Osteocyte (in vitro differentiated cells): Measurements from ENCODE around the gene KIAA1217. TPM values are rescaled to one million over a fixed set of nuclear protein-coding genes. Genes with fewer than 3 reads are reported as not detected.

Experiments used
- DNase-seq: peaks from one replicate; pipeline ENCODE4 v3.0.0; 2021; ENCODE audit warnings: mixed read lengths; ENCODE audit not compliant: unreplicated experiment; ENCODE audit errors: extremely low spot score
- H3K27ac Mint-ChIP-seq: one replicate; pipeline ENCODE4 v1.8.0; 2021; ENCODE audit warnings: mild to moderate bottlenecking, mixed read lengths; ENCODE audit not compliant: unreplicated experiment
- H3K27me3 Mint-ChIP-seq: one replicate; pipeline ENCODE4 v1.8.0; 2021; ENCODE audit warnings: mixed read lengths; ENCODE audit not compliant: unreplicated experiment
- H3K36me3 Mint-ChIP-seq: one replicate; pipeline ENCODE4 v1.8.0; 2021; ENCODE audit warnings: mixed read lengths; ENCODE audit not compliant: unreplicated experiment
- H3K4me1 Mint-ChIP-seq: one replicate; pipeline ENCODE4 v1.8.0; 2021; ENCODE audit warnings: mixed read lengths; ENCODE audit not compliant: unreplicated experiment
- H3K4me3 Mint-ChIP-seq: one replicate; pipeline ENCODE4 v1.8.0; 2021; ENCODE audit warnings: mild to moderate bottlenecking, moderate library complexity, mixed read lengths; ENCODE audit not compliant: unreplicated experiment
- H3K9me3 Mint-ChIP-seq: one replicate; pipeline ENCODE4 v1.8.0; 2021; ENCODE audit warnings: mixed read lengths; ENCODE audit not compliant: unreplicated experiment
- total RNA-seq: library from RNA; stranded (reverse); gene quantifications from 2 replicates; pipeline ENCODE4 v1.2.1, GENCODE V29; 2021
- TF ChIP-seq, protein P1 (sequence below): fragments of 200-600 bp; sonication (generic); IDR thresholded peaks from 2 replicates; pipeline ENCODE4 v1.5.0; 2021; ENCODE audit warnings: antibody characterized with exemption, mild to moderate bottlenecking, moderate library complexity

Gene KIAA1217
- total RNA-seq, 1 donor from 2014 or later = 2.8 TPM

DNA sequence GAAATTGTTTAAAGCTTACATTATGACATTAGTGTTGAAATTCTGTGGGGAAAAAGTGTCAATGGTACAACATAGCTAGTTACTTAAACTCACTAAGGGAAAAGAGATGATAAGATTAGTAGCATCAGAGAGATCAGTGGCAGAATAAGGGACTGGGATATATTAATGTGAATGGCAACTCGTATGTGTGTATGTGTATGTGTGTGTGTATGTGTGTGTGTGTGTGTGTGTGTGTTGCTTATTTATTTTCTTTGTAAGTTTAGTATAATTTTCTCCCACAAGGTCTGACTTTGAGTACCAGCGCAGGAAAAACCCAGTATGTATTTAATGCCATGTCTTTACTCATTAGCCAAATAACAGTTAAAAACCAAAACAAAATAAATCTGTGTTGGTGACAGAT, 258.7 kb downstream of the KIAA1217 start:
- Mint-ChIP-seq H3K4me1 (peaks cover 46% of the 10 kb centered on the region), H3K4me3 (peak overlapping the region; percentile 43), H3K27ac (no peak overlapping the region), H3K27me3 (no peaks in the 10 kb centered on the region), H3K9me3 (no peaks in the 10 kb centered on the region), H3K36me3 (no peaks in the 10 kb centered on the region)
- DNase-seq = no peak
- TF ChIP-seq, protein P1, sequence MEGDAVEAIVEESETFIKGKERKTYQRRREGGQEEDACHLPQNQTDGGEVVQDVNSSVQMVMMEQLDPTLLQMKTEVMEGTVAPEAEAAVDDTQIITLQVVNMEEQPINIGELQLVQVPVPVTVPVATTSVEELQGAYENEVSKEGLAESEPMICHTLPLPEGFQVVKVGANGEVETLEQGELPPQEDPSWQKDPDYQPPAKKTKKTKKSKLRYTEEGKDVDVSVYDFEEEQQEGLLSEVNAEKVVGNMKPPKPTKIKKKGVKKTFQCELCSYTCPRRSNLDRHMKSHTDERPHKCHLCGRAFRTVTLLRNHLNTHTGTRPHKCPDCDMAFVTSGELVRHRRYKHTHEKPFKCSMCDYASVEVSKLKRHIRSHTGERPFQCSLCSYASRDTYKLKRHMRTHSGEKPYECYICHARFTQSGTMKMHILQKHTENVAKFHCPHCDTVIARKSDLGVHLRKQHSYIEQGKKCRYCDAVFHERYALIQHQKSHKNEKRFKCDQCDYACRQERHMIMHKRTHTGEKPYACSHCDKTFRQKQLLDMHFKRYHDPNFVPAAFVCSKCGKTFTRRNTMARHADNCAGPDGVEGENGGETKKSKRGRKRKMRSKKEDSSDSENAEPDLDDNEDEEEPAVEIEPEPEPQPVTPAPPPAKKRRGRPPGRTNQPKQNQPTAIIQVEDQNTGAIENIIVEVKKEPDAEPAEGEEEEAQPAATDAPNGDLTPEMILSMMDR = no peak

DNA sequence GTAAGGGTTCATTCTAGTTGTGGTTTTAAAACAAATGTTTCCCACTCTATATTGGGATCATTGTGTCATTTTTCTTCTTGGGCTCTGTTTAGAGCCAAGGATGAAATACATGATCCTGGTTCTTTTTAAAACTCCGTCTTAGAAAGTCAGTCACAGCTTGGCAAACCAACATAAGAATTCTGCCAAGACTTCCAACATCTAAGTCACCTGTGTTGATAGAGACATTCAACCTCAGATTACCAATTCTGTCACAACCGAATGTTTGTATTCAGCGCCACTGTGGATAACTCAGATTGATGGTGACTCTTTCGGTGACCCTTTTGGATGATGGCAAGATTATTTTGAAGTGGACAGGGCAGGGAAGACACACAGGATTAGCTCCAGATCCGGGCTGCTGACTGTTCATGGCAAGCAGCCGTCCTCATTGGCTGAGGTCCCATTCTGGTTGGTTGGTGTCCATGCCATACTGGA, 259.4 kb downstream of the KIAA1217 start:
- Mint-ChIP-seq H3K4me1 (peaks cover 40% of the 10 kb centered on the region), H3K36me3 (no peaks in the 10 kb centered on the region), H3K9me3 (peaks cover 6% of the 10 kb centered on the region), H3K4me3 (no peak overlapping the region), H3K27me3 (no peaks in the 10 kb centered on the region), H3K27ac (no peak overlapping the region)
- TF ChIP-seq, protein P1 = no peak
- no peak for DNase-seq

DNA sequence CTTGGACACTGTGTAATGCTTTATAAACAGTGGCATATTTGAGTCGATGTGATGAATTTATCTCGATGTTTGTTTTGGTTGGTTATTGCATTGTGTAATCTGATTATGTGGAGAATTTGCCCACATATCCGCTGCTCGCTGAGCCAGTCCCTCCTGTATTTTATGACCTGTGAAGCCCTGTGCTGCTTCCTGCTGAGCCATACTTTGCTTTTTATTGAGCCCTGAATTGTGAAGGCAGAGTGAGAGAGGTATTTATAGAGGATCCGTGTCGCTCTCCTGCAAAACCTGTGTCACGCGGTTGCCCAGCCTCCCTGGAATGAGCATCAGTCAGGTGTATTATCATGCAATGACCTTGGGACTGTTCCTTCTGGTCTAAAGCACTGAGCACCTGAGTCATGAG, 261.1 kb downstream of the KIAA1217 start:
- H3K27ac Mint-ChIP-seq = no peak overlapping the region
- peaks cover 7% of the 10 kb centered on the region for H3K9me3 Mint-ChIP-seq
- TF ChIP-seq, protein P1 = no peak

DNA sequence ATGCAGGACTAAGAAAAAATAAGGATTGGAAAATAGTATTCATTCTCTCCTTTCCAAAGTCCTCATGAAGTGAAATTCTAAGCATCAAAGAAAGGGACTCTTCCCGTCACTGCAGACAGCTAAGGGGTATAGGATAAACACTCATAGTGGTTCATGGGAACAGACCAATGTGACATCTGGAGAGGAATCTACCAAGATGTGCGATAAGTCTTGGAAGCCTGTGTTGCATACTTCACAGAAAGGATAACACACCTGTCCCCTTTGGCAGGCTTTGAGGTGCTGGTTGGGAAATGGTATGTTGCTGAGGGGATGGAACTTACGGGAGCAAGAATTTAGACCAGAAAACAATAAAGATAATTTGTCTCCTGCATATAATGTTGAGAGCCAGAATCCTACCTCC, 266.7 kb downstream of the KIAA1217 start:
- TF ChIP-seq, protein P1 = no peak
- no peaks in the 10 kb centered on the region for H3K4me1 Mint-ChIP-seq
- no peaks in the 10 kb centered on the region for H3K27me3 Mint-ChIP-seq
- H3K36me3 Mint-ChIP-seq = peaks cover 8% of the 10 kb centered on the region
- peaks cover 13% of the 10 kb centered on the region for H3K9me3 Mint-ChIP-seq
- DNase-seq = no peak
- no peak overlapping the region for H3K4me3 Mint-ChIP-seq
- no peak overlapping the region for H3K27ac Mint-ChIP-seq

More for the DNA sequence above, 261.1 kb downstream of the KIAA1217 start:
- Mint-ChIP-seq H3K4me3 (no peak overlapping the region), H3K4me1 (peaks cover 23% of the 10 kb centered on the region), H3K36me3 (no peaks in the 10 kb centered on the region), H3K27me3 (no peaks in the 10 kb centered on the region)
- DNase-seq = no peak

DNA sequence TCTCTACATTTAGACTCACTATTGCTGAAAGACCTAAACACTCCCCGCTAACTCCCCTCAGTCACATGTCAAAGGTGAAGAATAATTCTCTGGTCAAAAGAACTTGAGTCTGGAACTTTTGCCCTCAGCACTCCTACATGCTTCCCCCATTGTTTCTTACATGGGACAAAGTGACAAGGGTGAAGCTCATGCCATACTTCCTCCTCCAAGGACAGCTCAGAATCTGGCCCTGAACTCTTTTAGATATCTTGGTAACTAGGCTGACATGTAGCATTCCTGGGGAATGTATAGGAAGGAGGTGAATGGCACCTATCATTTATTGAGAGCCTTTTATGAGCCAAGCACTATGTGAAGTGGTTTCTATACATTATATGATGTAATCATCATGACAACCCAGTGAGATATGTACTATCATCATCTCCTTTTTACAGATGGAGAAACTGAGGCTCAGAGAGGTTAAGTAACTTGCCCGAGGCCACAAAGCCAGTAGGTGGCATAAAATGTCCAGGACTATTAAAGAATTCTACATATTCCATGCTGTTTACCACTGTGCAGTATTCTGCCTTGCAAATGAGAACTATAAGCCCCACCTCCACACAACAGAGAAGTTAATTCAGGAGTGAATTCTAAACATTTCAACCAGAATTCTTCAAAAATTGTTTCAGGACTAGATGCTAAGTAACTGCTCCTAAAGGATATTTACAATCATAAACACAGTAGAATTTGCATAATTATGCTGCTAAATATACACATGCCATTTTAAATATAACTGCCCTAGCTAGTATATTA, 268.2 kb downstream of the KIAA1217 start:
- H3K4me3 Mint-ChIP-seq = no peak overlapping the region
- H3K9me3 Mint-ChIP-seq = peaks cover 13% of the 10 kb centered on the region
- TF ChIP-seq, protein P1 = no peak
- H3K36me3 Mint-ChIP-seq = peaks cover 8% of the 10 kb centered on the region
- no peaks in the 10 kb centered on the region for H3K27me3 Mint-ChIP-seq
- H3K27ac Mint-ChIP-seq = no peak overlapping the region
- DNase-seq = no peak
- no peaks in the 10 kb centered on the region for H3K4me1 Mint-ChIP-seq
